OCI-LY7 (cell line): Measurements from ENCODE around the gene PRMT5. TPM values are rescaled to one million over a fixed set of nuclear protein-coding genes. Genes with fewer than 3 reads are reported as not detected.

Experiments used
- BruUV-seq: library from RNA; stranded (reverse); fragments of 400-500 nt; replicated peaks from 2 replicates; lab custom pipeline; 2021; lab: Mats Ljungman, UMichigan
- CTCF ChIA-PET: fragments of 300-600 bp; sonication (Branson Sonifier 250); formaldehyde crosslinking; loops from one replicate; lab custom pipeline; 2022; ENCODE audit warnings: antibody characterized with exemption; ENCODE audit not compliant: unreplicated experiment; lab: Charles Lee
- POLR2A ChIA-PET: fragments of 300-600 bp; sonication (Branson Sonifier 250); formaldehyde crosslinking; loops from one replicate; lab custom pipeline; 2022; ENCODE audit warnings: antibody characterized with exemption; lab: Charles Lee
- DNase-seq: peaks from one replicate; pipeline ENCODE4 v3.0.0-alpha.2; 2015; ENCODE audit warnings: low spot score
- H2AFZ ChIP-seq: fragments of 200-600 bp; sonication (generic), shearing (Covaris generic); 2 replicates; pipeline ENCODE4 v1.6.1; 2014; ENCODE audit warnings: mild to moderate bottlenecking, antibody characterized with exemption, low read length, moderate library complexity
- H3K27ac ChIP-seq: fragments of 200-600 bp; sonication (generic); 2 replicates; pipeline ENCODE4 v1.5.1; 2014; ENCODE audit warnings: mixed run types, low read depth, mild to moderate bottlenecking, moderate library complexity, low read length, inconsistent platforms; ENCODE audit not compliant: poor library complexity, severe bottlenecking
- H3K36me3 ChIP-seq: fragments of 200-600 bp; sonication (generic); 2 replicates; pipeline ENCODE4 v1.6.1; 2014; ENCODE audit warnings: mild to moderate bottlenecking, antibody characterized with exemption, low read length, moderate library complexity, mixed read lengths; ENCODE audit not compliant: insufficient read depth
- H3K4me1 ChIP-seq: fragments of 200-600 bp; sonication (generic); 2 replicates; pipeline ENCODE4 v1.5.1; 2014; ENCODE audit warnings: mild to moderate bottlenecking, low read length; ENCODE audit not compliant: insufficient read depth, poor library complexity, severe bottlenecking
- H3K4me2 ChIP-seq: fragments of 200-600 bp; sonication (generic); 2 replicates; pipeline ENCODE4 v1.6.1; 2014; ENCODE audit warnings: mild to moderate bottlenecking, low read length
- H3K4me3 ChIP-seq: fragments of 200-600 bp; sonication (generic); 2 replicates; pipeline ENCODE4 v1.5.1; 2014; ENCODE audit warnings: mild to moderate bottlenecking, low read depth, low read length; ENCODE audit not compliant: poor library complexity, severe bottlenecking
- H3K79me2 ChIP-seq: fragments of 200-600 bp; sonication (generic); 2 replicates; pipeline ENCODE4 v1.6.1; 2016; ENCODE audit warnings: low read depth, mild to moderate bottlenecking, low read length, moderate library complexity, mixed read lengths; ENCODE audit not compliant: insufficient read depth
- H3K9me2 ChIP-seq: fragments of 200-600 bp; sonication (generic); 2 replicates; pipeline ENCODE4 v1.6.1; 2016; ENCODE audit warnings: mild to moderate bottlenecking, low read length, mixed read lengths; ENCODE audit not compliant: insufficient read depth
- H3K9me3 ChIP-seq: fragments of 200-600 bp; sonication (generic); 2 replicates; pipeline ENCODE4 v1.6.1; 2014; ENCODE audit warnings: mild to moderate bottlenecking, mixed run types, low read length, mixed read lengths
- H4K20me1 ChIP-seq: fragments of 200-600 bp; sonication (generic); 2 replicates; pipeline ENCODE4 v1.6.1; 2014; ENCODE audit warnings: mild to moderate bottlenecking, antibody characterized with exemption, low read length, moderate library complexity, mixed read lengths; ENCODE audit not compliant: insufficient read depth
- EZH2phosphoT487 ChIP-seq: fragments of 200-600 bp; sonication (generic); IDR thresholded peaks from 2 replicates; pipeline ENCODE4 v1.6.1; 2018; ENCODE audit warnings: low read depth, borderline replicate concordance, mild to moderate bottlenecking, mixed run types, antibody characterized with exemption, low read length, moderate library complexity, mixed read lengths
- intact Hi-C: fragments of 100-400 bp; cut with micrococcal nuclease; formaldehyde crosslinking; loops from one replicate; pipeline ENCODE4 v1.10.0; 2022; ENCODE audit not compliant: unreplicated experiment
- total RNA-seq, 2 experiments: library from RNA; depleted of rRNA in 1 of 2; stranded (reverse); fragments of >200 nt in 1 of 2; shearing (Covaris generic) in 1 of 2; gene quantifications; 2 replicates each; pipeline ENCODE4 v1.2.3, GENCODE V29; 2014 to 2022
- TF ChIP-seq, protein P1 (sequence below): fragments of 200-600 bp; sonication (generic); conservative IDR thresholded peaks from 2 replicates; pipeline ENCODE4 v1.5.1; 2014; ENCODE audit warnings: mild to moderate bottlenecking, antibody characterized with exemption, low read length, moderate library complexity, mixed read lengths

Gene PRMT5
- total RNA-seq, 2 experiments from 2014 or later: 93.1 to 135 TPM

GRCh38 chr14:22910916-22911315, 18.3 kb downstream of the PRMT5 start:
- Histone ChIP-seq H3K4me2 (no peak overlapping the region), H3K4me3 (no peak overlapping the region), H3K9me2 (no peaks in the 10 kb centered on the region), H3K79me2 (peaks cover 54% of the 10 kb centered on the region; the same call in 1 of the 2 replicates), H3K9me3 (no peaks in the 10 kb centered on the region), H4K20me1 (no peaks in the 10 kb centered on the region), H3K36me3 (peaks cover 87% of the 10 kb centered on the region), H2AFZ (no peak overlapping the region), H3K27ac (no peak overlapping the region), H3K4me1 (peaks cover under 1% of the 10 kb centered on the region)
- intact Hi-C loops: no loop called here
- ChIA-PET CTCF (no interaction called here), POLR2A (interaction anchor here (0.6 kb wide), 1 partner anchor 120 kb away, joined by 3 read pairs; no protein-coding TSS in a partner anchor)
- TF ChIP-seq, protein P1, sequence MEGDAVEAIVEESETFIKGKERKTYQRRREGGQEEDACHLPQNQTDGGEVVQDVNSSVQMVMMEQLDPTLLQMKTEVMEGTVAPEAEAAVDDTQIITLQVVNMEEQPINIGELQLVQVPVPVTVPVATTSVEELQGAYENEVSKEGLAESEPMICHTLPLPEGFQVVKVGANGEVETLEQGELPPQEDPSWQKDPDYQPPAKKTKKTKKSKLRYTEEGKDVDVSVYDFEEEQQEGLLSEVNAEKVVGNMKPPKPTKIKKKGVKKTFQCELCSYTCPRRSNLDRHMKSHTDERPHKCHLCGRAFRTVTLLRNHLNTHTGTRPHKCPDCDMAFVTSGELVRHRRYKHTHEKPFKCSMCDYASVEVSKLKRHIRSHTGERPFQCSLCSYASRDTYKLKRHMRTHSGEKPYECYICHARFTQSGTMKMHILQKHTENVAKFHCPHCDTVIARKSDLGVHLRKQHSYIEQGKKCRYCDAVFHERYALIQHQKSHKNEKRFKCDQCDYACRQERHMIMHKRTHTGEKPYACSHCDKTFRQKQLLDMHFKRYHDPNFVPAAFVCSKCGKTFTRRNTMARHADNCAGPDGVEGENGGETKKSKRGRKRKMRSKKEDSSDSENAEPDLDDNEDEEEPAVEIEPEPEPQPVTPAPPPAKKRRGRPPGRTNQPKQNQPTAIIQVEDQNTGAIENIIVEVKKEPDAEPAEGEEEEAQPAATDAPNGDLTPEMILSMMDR: no peak
- TF ChIP-seq EZH2phosphoT487: no peak
- DNase-seq: no peak
- no TSS peak for BruUV-seq

GRCh38 chr14:22908601-22909000, 20.6 kb downstream of the PRMT5 start:
- no peak overlapping the region for H2AFZ ChIP-seq
- POLR2A ChIA-PET: interaction anchor here (1.2 to 2.0 kb wide), 3 partner anchors 8 to 19 kb away, joined by 4 to 7 read pairs (median 6); partner anchors contain the start of gene RBM23
- no peak for TF ChIP-seq EZH2phosphoT487
- TF ChIP-seq, protein P1: no peak
- H4K20me1 ChIP-seq: no peaks in the 10 kb centered on the region
- H3K4me3 ChIP-seq: no peak overlapping the region
- intact Hi-C loops: no loop called here
- no peaks in the 10 kb centered on the region for H3K4me1 ChIP-seq
- CTCF ChIA-PET: no interaction called here
- no TSS peak for BruUV-seq
- H3K36me3 ChIP-seq: peaks cover 95% of the 10 kb centered on the region
- DNase-seq: no peak
- no peaks in the 10 kb centered on the region for H3K9me2 ChIP-seq
- peaks cover 35% of the 10 kb centered on the region; the same call in 1 of the 2 replicates for H3K79me2 ChIP-seq
- H3K27ac ChIP-seq: no peak overlapping the region
- H3K9me3 ChIP-seq: no peaks in the 10 kb centered on the region
- no peak overlapping the region for H3K4me2 ChIP-seq

DNA sequence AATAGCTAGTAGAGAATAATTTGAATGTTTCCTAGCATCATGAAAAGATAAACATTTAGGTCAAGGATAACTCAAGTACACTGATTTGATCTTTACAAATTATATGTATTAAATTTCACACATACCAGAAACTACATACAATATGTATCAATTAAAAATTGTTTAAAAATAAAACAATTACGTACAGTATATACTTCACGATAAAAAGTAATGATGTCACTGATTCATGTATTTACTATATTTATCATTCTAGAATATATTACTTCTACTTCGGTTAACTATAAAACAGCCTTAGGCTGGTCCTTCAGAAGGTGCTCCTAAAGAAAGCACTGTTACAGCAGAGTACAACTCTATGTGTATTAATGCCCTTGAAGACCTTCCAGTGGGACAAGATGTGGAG, 21.7 kb downstream of the PRMT5 start:
- POLR2A ChIA-PET: interaction anchor here (1.2 to 2.0 kb wide), 3 partner anchors 9 to 17 kb away, joined by 4 to 7 read pairs (median 6); partner anchors contain the start of gene RBM23
- no peaks in the 10 kb centered on the region for H4K20me1 ChIP-seq

More for the DNA sequence above, 21.7 kb downstream of the PRMT5 start:
- TF ChIP-seq, protein P1: no peak
- no peak for TF ChIP-seq EZH2phosphoT487
- no peak overlapping the region for H3K4me3 ChIP-seq
- H3K79me2 ChIP-seq: peaks cover 23% of the 10 kb centered on the region; the same call in 1 of the 2 replicates
- CTCF ChIA-PET: no interaction called here
- peaks cover 98% of the 10 kb centered on the region for H3K36me3 ChIP-seq
- H3K9me3 ChIP-seq: no peaks in the 10 kb centered on the region
- intact Hi-C loops: no loop called here
- no TSS peak for BruUV-seq
- no peak overlapping the region for H2AFZ ChIP-seq
- no peaks in the 10 kb centered on the region for H3K4me1 ChIP-seq
- no peak overlapping the region for H3K27ac ChIP-seq
- no peaks in the 10 kb centered on the region for H3K9me2 ChIP-seq
- no peak for DNase-seq
- no peak overlapping the region for H3K4me2 ChIP-seq
